ENCODE data around the gene C4orf50.

C4orf50 gene

GRCh38 chr4:6043843-6044242, 25.6 kb upstream of the C4orf50 start:
- no peak for DNase-seq (ENCODE audit: low spot score)

- no peak for DNase-seq (ENCODE audit: low spot score)
These were observed 25.0 kb upstream of the C4orf50 start for GRCh38 chr4:6043188-6043587.

- no peak for DNase-seq (ENCODE audit: low spot score)
These were observed 24.2 kb upstream of the C4orf50 start for GRCh38 chr4:6042293-6043063.

- no peak for DNase-seq (ENCODE audit: low spot score)
These were observed 23.6 kb upstream of the C4orf50 start for GRCh38 chr4:6041800-6042199.

- DNase-seq (ENCODE audit: low spot score), result no peak
These were observed 20.5 kb upstream of the C4orf50 start for GRCh38 chr4:6038711-6039110.

GRCh38 chr4:6035786-6036185, 17.6 kb upstream of the C4orf50 start:
- no peak for DNase-seq (ENCODE audit: low spot score)

GRCh38 chr4:6033381-6033780, 15.2 kb upstream of the C4orf50 start:
- no peak for DNase-seq (ENCODE audit: low spot score)

GRCh38 chr4:6032249-6033244, 14.3 kb upstream of the C4orf50 start:
- peak; percentile 75 for DNase-seq (ENCODE audit: low spot score)

- no peak for DNase-seq (ENCODE audit: low spot score)
These were observed 13.6 kb upstream of the C4orf50 start for GRCh38 chr4:6031846-6032245.

- no peak for DNase-seq (ENCODE audit: low spot score)
These were observed 12.4 kb upstream of the C4orf50 start for GRCh38 chr4:6030679-6031078.

GRCh38 chr4:6029254-6029653, 11.0 kb upstream of the C4orf50 start:
- DNase-seq (ENCODE audit: low spot score), result no peak

GRCh38 chr4:6028168-6028567, 9.9 kb upstream of the C4orf50 start:
- DNase-seq (ENCODE audit: low spot score), result no peak

- DNase-seq (ENCODE audit: low spot score), result no peak
These were observed 9.2 kb upstream of the C4orf50 start for GRCh38 chr4:6027392-6027791.

GRCh38 chr4:6024313-6024960, 6.2 kb upstream of the C4orf50 start:
- no peak for DNase-seq (ENCODE audit: low spot score)

- DNase-seq (ENCODE audit: low spot score), result no peak
These were observed 5.5 kb upstream of the C4orf50 start for GRCh38 chr4:6023731-6024130.

- no peak for DNase-seq (ENCODE audit: low spot score)
These were observed 4.5 kb upstream of the C4orf50 start for GRCh38 chr4:6022607-6023288.

GRCh38 chr4:6021831-6022606, 3.8 kb upstream of the C4orf50 start:
- no peak for DNase-seq (ENCODE audit: low spot score)

- no peak for DNase-seq (ENCODE audit: low spot score)
These were observed 2.4 kb upstream of the C4orf50 start for GRCh38 chr4:6020613-6021012.

GRCh38 chr4:6019316-6020263, 1.4 kb upstream of the C4orf50 start:
- DNase-seq (ENCODE audit: low spot score), result peak; percentile 41

GRCh38 chr4:6017800-6018199, 431 bp downstream of the C4orf50 start:
- no peak for DNase-seq (ENCODE audit: low spot score)

All from pons (tissue), 1 donor.